ES-I3 (cell line): ENCODE data around the gene ZSWIM8.

Experiments used
- H3K36me3 ChIP-seq: 2 replicates; pipeline ENCODE4 v1.6.1; 2013; ENCODE audit warnings: mild to moderate bottlenecking, low read length, control low read depth, moderate library complexity; ENCODE audit not compliant: insufficient read depth
- H3K4me1 ChIP-seq: 2 replicates; pipeline ENCODE4 v1.6.1; 2013; ENCODE audit warnings: mild to moderate bottlenecking, control low read depth, low read length; ENCODE audit not compliant: insufficient read depth
- H3K9ac ChIP-seq: 2 replicates; pipeline ENCODE4 v1.6.1; 2013; ENCODE audit warnings: low read depth, mild to moderate bottlenecking, low read length, moderate library complexity
- H3K9me3 ChIP-seq: 2 replicates; pipeline ENCODE4 v1.6.1; 2013; ENCODE audit warnings: mild to moderate bottlenecking, low read length, moderate library complexity; ENCODE audit not compliant: control insufficient read depth, insufficient read depth

Gene ZSWIM8

GRCh38 chr10:73810358-73810734 lies 24.9 kb downstream of the ZSWIM8 start:
- no peaks in the 10 kb centered on the region for H3K9me3 ChIP-seq
- H3K36me3 ChIP-seq = peaks cover 11% of the 10 kb centered on the region; the same call in 1 of the 2 replicates
- H3K4me1 ChIP-seq = no peaks in the 10 kb centered on the region
- peak overlapping the region; percentile 95 for H3K9ac ChIP-seq

- Histone ChIP-seq H3K4me1 (no peaks in the 10 kb centered on the region), H3K9ac (peak overlapping the region; percentile 95), H3K9me3 (no peaks in the 10 kb centered on the region), H3K36me3 (0 out of 2 replicates have a peak, but pooled peaks cover 8% of the 10 kb centered on the region)
These were observed 25.5 kb downstream of the ZSWIM8 start for GRCh38 chr10:73810735-73811465.

- Histone ChIP-seq H3K4me1 (no peaks in the 10 kb centered on the region), H3K9me3 (no peaks in the 10 kb centered on the region), H3K9ac (no peak overlapping the region), H3K36me3 (0 out of 2 replicates have a peak, but pooled peaks cover 3% of the 10 kb centered on the region)
These were observed 27.3 kb downstream of the ZSWIM8 start for GRCh38 chr10:73812657-73813056.

- 0 out of 2 replicates have a peak, but pooled peaks cover 3% of the 10 kb centered on the region for H3K36me3 ChIP-seq
- no peaks in the 10 kb centered on the region for H3K9me3 ChIP-seq
- H3K4me1 ChIP-seq = no peaks in the 10 kb centered on the region
- H3K9ac ChIP-seq = no peak overlapping the region
These were observed 27.9 kb downstream of the ZSWIM8 start for GRCh38 chr10:73813333-73813732.

- Histone ChIP-seq H3K9ac (no peak overlapping the region), H3K9me3 (no peaks in the 10 kb centered on the region), H3K4me1 (no peaks in the 10 kb centered on the region), H3K36me3 (0 out of 2 replicates have a peak, but pooled peaks cover 3% of the 10 kb centered on the region)
These were observed 29.0 kb downstream of the ZSWIM8 start for GRCh38 chr10:73814276-73814895.

- Histone ChIP-seq H3K4me1 (no peaks in the 10 kb centered on the region), H3K36me3 (0 out of 2 replicates have a peak, but pooled peaks cover 3% of the 10 kb centered on the region), H3K9ac (no peak overlapping the region), H3K9me3 (no peaks in the 10 kb centered on the region)
These were observed 29.7 kb downstream of the ZSWIM8 start for GRCh38 chr10:73814896-73815718.

- no peak overlapping the region for H3K9ac ChIP-seq
- no peaks in the 10 kb centered on the region for H3K4me1 ChIP-seq
- H3K36me3 ChIP-seq = 0 out of 2 replicates have a peak, but pooled peaks cover 3% of the 10 kb centered on the region
- H3K9me3 ChIP-seq = no peaks in the 10 kb centered on the region
These were observed 30.3 kb downstream of the ZSWIM8 start for GRCh38 chr10:73815719-73816030.

GRCh38 chr10:73816917-73817729 lies 31.7 kb downstream of the ZSWIM8 start:
- Histone ChIP-seq H3K4me1 (no peaks in the 10 kb centered on the region), H3K36me3 (0 out of 2 replicates have a peak, but pooled peaks cover 3% of the 10 kb centered on the region), H3K9ac (no peak overlapping the region), H3K9me3 (no peaks in the 10 kb centered on the region)

- Histone ChIP-seq H3K9me3 (no peaks in the 10 kb centered on the region), H3K9ac (no peak overlapping the region), H3K36me3 (0 out of 2 replicates have a peak, but pooled peaks cover 3% of the 10 kb centered on the region), H3K4me1 (no peaks in the 10 kb centered on the region)
These were observed 32.4 kb downstream of the ZSWIM8 start for GRCh38 chr10:73817826-73818225.

- no peak overlapping the region for H3K9ac ChIP-seq
- peaks cover 4% of the 10 kb centered on the region; the same call in 1 of the 2 replicates for H3K36me3 ChIP-seq
- no peaks in the 10 kb centered on the region for H3K9me3 ChIP-seq
- no peaks in the 10 kb centered on the region for H3K4me1 ChIP-seq
These were observed 33.0 kb downstream of the ZSWIM8 start for GRCh38 chr10:73818402-73818801.

GRCh38 chr10:73819081-73819480 lies 33.7 kb downstream of the ZSWIM8 start:
- H3K9me3 ChIP-seq = no peaks in the 10 kb centered on the region
- no peaks in the 10 kb centered on the region for H3K4me1 ChIP-seq
- H3K9ac ChIP-seq = no peak overlapping the region
- peaks cover 6% of the 10 kb centered on the region; the same call in 1 of the 2 replicates for H3K36me3 ChIP-seq

GRCh38 chr10:73819513-73820093 lies 34.2 kb downstream of the ZSWIM8 start:
- H3K36me3 ChIP-seq = peaks cover 6% of the 10 kb centered on the region; the same call in 1 of the 2 replicates
- H3K9me3 ChIP-seq = no peaks in the 10 kb centered on the region
- H3K4me1 ChIP-seq = no peaks in the 10 kb centered on the region
- no peak overlapping the region for H3K9ac ChIP-seq

GRCh38 chr10:73823391-73823790 lies 38.0 kb downstream of the ZSWIM8 start:
- Histone ChIP-seq H3K9me3 (no peaks in the 10 kb centered on the region), H3K4me1 (no peaks in the 10 kb centered on the region), H3K9ac (no peak overlapping the region), H3K36me3 (peaks cover 10% of the 10 kb centered on the region; the same call in 1 of the 2 replicates)
